ENCODE measurements around the gene CD58.
"Not testable (repeated sequence)": the region's sequence is repeated elsewhere in the genome, so short reads cannot be mapped to it uniquely, and the experiment has no call there.

- TF ChIP-seq, protein P1, sequence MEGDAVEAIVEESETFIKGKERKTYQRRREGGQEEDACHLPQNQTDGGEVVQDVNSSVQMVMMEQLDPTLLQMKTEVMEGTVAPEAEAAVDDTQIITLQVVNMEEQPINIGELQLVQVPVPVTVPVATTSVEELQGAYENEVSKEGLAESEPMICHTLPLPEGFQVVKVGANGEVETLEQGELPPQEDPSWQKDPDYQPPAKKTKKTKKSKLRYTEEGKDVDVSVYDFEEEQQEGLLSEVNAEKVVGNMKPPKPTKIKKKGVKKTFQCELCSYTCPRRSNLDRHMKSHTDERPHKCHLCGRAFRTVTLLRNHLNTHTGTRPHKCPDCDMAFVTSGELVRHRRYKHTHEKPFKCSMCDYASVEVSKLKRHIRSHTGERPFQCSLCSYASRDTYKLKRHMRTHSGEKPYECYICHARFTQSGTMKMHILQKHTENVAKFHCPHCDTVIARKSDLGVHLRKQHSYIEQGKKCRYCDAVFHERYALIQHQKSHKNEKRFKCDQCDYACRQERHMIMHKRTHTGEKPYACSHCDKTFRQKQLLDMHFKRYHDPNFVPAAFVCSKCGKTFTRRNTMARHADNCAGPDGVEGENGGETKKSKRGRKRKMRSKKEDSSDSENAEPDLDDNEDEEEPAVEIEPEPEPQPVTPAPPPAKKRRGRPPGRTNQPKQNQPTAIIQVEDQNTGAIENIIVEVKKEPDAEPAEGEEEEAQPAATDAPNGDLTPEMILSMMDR (optimal IDR thresholded peaks at IDR 0.05 in 1 of 3, IDR thresholded peaks at IDR 0.05 in 1 of 3, conservative IDR thresholded peaks at IDR 0.05 in 1 of 3; ENCODE audit: extremely low read depth in 1 of 3, insufficient read depth in 2 of 3, low read length in 3 of 3) = not testable (repeated sequence)
- TF ChIP-seq EZH2 (IDR thresholded peaks at IDR 0.05; ENCODE audit: low read length) = not testable (repeated sequence)
Observed at GRCh38 chr1:116604408-116604807, 33.6 kb upstream of the CD58 start.

Data from keratinocyte (primary cell).